Gastrocnemius medialis (tissue), 4 donors: ENCODE results near the gene ARHGEF17.

Experiments
- POLR2A ChIP-seq, 2 donors: fragments of 450-650 bp; IDR thresholded peaks; one replicate each; pipeline ENCODE4 v1.6.1; 2017; ENCODE audit warnings: antibody characterized with exemption in 2 of 2, mild to moderate bottlenecking in 2 of 2, moderate library complexity in 2 of 2
- TF ChIP-seq, protein P1 (sequence below), 5 experiments: fragments of 450-650 bp in 3 of 5; fragments of 200-600 bp in 2 of 5; sonication (generic) in 2 of 5; IDR thresholded peaks in 4 of 5; conservative IDR thresholded peaks in 1 of 5; 1 replicate in 4 of 5; 2 replicates in 1 of 5; pipeline ENCODE4 v1.5.1; 2016 to 2019; ENCODE audit warnings: antibody characterized with exemption in 5 of 5, mild to moderate bottlenecking in 3 of 5, moderate library complexity in 3 of 5

- TF ChIP-seq POLR2A (IDR thresholded peaks at IDR 0.05): no peak
- TF ChIP-seq, protein P1, sequence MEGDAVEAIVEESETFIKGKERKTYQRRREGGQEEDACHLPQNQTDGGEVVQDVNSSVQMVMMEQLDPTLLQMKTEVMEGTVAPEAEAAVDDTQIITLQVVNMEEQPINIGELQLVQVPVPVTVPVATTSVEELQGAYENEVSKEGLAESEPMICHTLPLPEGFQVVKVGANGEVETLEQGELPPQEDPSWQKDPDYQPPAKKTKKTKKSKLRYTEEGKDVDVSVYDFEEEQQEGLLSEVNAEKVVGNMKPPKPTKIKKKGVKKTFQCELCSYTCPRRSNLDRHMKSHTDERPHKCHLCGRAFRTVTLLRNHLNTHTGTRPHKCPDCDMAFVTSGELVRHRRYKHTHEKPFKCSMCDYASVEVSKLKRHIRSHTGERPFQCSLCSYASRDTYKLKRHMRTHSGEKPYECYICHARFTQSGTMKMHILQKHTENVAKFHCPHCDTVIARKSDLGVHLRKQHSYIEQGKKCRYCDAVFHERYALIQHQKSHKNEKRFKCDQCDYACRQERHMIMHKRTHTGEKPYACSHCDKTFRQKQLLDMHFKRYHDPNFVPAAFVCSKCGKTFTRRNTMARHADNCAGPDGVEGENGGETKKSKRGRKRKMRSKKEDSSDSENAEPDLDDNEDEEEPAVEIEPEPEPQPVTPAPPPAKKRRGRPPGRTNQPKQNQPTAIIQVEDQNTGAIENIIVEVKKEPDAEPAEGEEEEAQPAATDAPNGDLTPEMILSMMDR (IDR thresholded peaks at IDR 0.05 in 4 of 5, conservative IDR thresholded peaks at IDR 0.05 in 1 of 5): no peak
Observed at GRCh38 chr11:73360743-73361369, 52.8 kb downstream of the ARHGEF17 start.
